ENCODE measurements around the gene TMX1.

The TMX1 gene

DNA sequence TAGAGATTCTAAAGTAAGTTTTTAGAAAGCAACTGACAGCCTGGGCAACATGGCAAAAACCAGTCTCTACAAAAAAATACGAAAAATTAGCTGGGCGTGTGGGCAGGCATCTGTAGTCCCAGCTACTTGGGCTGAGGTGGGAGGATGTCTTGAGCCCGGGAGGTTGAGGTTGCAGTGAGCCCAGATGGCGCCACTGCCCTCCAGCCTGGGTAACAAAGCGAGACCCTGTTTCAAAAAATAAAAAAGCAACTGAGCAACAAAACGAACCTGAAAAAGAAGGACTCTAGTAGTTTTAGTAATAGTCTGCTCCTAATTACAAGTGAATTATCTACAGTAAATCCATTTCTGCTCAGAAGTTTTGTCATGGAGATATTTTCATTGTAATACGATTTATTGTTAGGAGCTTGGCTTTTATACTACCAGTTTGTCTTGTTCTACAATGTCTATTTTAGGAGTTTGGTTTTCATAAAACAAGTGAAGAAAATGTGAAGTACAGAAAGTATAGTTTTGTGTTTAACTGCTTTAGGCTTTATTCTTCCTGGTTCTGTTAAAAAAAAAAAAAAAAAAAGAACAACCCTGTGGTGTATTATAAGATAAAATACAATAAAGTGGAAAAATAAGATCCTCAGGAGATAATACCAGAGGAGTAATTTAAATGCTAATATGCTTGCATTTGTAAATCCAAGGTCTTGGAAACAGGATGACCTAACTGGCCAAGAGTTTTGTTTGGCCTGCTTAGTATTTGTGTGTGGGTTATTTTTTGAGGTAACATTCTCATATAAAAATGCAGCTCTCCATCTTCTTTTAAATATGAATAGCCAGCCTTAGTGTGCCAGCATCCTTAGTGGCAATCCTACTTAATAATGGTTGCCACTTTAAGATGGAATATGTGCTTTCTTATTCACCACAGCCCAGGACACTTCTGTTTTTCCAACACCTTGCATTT lies 2.8 kb downstream of the TMX1 start:
- DNase-seq = no peak

DNA sequence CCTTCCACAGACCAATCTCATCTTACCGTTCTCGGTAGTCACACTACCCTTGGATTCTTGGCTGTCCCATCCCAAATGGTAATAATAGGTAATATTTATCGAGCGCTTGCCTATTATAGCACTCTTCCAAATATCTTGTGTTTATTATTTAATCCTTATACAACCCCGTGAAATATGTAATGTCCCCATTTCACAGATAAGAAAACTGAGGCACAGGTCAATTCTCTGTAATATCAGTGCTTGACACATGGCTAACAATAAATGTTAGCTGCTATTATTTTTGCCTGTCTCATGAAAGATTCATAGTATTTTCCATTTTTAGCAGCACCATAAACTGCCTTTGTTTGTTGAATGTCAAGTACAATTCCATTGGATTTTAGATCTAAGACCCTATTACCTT lies 4.5 kb downstream of the TMX1 start:
- DNase-seq = no peak

DNA sequence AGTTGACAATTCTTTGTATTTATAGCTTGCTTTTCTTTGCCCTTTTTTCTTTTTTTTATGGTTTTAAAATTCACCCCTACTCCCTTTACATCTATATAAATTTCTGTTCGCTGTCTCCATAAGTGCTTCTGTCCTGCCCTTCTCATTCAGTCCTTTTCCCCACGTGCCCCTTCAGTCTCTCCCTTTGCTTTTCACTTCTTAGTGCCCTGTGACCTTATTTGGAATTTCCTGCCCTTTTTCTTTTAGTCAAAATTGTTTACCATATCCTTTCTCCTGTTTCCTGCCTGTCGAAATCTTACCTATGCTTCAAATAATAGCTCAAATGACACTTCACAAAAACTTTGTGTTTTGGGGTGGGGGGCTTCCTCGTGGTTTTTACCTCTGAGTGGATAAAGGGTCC lies 6.0 kb downstream of the TMX1 start:
- DNase-seq = no peak

DNA sequence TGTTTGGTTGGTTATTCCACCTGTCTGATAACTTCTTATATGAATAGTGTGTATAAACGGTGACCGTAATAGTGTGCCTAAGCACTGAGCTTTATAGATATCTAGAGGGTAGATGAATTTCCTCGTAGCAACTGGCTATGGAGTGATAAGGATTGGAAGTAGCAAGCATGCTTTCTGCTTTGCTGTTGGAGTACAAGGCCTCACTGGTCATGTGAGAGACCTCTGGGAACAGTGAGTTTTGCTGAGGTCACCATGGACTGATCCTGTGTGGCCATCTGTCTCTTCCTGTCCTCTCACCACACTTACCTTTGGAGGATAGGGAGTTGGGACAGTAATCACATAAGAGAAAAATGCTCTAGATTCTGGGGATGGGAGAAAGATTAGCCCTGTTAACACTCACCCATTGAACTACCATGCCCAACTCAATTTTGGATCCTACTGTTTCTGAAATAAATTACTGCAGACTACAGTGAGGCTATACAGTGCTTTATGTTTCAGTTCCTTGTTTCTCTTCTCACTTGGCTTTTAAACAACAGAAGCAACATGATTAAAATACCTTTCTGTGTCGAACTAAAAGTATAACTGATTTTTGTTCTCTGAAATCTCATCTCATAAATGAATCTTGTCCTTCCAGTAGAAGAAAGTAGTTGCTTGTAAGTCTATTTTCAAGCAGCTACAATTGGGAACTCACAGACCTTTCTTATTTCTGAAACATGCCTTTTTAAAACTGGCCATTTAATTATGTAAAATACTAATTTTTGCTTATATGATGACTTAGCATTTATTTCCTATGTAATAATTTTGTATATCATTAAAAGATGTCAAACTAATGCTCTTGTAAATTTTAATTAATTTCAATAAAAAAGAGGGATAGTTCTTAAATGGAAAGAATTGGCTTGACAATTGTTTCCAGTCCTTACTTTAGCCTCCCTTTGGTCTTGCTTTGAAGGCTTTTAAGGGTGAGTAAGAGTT lies 8.3 kb downstream of the TMX1 start:
- DNase-seq = peak in 2 of 3 donors; percentile 5 to 18

DNA sequence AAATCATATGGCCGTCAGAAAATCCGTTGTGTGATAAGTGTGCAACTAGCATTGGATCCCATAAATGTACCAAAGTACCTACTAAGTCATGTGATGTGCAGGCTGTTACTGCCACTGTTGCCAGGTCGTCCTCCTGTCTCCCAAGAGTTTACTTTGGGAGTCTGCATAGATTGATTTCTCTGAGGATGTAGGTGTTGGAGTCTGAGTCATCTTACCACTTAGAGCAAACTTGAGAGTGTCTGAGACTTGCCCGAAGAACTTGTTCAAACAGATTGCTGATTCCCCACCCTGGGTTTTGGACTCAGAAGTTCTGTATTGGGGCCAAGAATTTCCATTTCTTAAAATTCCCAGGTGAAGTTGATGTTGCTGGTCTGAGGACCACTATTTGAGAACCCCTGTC lies 11.4 kb downstream of the TMX1 start:
- no peak for DNase-seq

DNA sequence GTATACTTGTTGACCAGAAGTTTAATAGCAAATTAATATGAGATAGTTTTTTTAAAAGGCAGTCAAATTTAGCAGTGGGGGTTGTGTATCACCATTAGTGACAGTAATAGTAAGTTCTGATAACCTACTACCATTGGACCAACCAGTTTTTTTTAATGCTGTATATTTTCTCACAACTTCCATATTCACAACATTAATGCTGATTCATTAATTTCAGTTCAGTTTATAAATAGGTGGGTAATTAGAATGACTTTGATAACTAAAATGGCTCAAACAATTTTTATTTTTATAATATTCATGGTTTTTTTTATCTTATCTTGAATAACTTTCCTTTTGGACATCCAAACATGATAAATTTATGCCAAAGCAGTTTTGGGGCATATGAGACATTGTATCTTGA lies 13.8 kb downstream of the TMX1 start:
- DNase-seq = no peak

DNA sequence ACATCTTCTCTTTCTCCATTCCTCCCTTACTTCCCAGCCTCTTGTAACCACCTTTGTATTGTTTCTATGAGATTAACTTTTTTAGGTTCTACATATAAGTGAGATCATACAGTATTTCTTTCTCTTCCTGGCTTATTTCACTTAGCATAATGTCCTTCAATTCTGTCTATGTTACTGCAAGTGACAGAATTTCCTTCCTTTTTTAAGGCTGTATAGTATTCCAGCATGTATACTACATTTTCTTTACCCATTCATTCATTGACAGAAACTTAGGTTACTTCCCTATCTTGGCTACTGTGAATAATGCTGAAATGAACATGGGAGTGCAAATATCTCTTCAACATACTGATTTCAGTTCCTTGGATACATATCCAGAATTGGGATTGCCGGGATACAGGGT lies 18.2 kb downstream of the TMX1 start:
- DNase-seq = no peak

DNA sequence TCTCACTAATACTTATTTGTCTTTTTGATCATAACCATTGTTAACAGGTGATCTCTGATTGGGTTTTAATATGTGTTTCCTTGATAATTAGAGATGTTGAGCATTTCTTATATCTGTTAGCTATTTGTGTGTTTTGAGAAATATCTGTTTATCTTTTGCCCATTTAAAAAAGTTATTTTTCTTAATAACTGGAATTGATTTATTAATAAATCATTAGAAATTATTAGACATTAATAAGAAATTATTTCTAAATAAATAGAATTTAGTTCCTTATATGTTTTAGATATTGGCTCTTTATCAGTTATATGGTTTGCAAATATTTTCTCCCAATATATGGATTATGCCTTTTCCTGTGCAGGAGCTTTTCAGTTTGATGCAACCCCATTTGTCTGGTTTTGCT lies 18.7 kb downstream of the TMX1 start:
- no peak for DNase-seq

DNA sequence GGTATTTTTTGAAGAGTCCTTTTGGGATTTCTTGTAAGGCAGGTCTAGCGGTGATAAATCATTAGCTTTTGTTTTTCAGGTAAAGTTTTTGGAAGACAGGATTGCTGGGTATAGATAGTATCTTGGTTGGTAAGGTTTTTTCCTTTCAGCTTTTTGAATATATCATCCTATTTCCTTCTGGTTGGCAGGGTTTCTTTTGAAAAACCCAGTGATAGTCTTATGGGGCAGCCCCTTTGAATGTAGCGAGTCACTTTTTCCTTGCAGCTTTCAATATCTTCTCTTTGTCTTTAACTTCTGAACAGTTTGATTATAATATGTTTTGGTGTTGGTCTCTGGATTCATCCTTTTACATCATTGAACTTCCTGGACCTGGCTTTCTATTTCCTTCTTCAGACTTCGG lies 20.2 kb downstream of the TMX1 start:
- DNase-seq = peak in 1 of 3 donors; percentile 33

DNA sequence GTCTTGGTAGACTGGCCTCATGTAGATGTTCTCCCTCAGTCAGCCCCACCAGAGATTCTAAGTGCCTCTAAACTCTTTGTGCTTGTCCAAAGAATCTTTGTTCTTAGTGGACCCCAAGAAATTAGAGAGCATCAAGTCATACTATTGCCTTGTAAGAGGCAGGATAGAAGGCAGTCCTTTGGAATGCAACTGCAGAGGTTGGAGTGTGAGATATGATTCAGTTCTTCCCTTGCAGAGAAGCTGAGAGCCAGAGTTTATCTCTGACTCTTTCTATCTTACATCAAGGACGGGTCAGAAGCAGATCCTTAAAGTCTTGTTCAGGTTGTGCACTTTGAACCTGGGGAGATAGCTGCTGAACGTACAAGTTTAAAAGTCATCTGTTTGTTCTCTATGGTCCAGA lies 21.1 kb downstream of the TMX1 start:
- DNase-seq = no peak

DNA sequence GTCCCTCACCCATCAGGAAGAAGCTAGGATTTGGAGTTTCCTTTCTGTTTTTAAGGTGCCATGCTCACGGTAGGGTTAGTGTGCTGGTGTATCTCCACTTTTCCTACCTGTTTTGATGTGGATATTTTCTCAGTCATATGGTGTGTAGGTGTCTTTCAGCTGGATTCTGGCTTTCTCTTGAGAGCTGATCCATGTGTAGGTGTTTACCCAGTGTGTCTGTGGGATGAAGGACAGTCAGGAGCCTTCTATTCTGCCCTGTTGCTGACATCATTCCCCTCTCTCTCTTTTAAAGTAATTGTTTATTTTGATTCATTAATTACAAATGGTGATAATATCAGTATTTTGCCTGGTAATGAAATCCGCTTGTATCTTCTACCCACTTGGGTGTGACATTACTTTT lies 22.8 kb downstream of the TMX1 start:
- DNase-seq = no peak

DNA sequence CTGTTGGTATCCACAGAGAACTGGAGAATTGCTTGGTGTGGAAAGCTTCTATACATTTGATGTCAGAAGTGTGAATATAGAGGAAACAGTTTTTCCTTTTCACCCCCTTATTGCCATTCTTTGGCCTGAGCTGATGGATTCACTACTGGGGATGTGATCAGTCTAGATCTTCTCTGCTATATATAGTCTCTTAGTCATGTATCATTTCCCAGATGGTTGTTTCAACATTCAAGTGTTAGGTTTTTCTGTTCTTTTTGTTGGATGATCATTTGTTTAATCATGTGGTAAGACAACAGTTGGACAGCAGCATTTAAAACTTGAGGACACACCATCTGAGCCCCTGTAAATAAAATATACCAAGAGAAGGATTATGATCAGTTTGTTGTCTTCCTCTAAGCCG lies 29.6 kb downstream of the TMX1 start:
- DNase-seq = no peak

DNA sequence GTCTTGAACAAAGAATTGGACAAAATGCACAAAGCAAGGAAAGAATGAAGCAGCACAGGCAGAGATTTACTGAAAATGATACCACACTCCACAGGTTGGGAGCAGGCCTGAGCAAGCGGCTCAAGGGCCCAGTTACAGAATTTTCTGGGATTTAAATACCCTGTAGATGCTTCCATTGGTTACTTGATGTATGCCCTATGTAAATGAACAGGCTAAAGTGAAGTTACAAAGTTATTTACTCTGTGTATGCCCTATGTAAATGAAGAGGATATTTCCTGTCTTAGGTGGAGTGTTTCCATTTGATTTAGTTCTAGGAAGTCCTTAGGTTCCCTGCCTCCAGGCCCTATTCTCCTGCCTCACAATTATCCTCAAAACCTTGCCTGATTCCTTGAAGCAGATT lies 36.6 kb downstream of the TMX1 start:
- no peak for DNase-seq

DNA sequence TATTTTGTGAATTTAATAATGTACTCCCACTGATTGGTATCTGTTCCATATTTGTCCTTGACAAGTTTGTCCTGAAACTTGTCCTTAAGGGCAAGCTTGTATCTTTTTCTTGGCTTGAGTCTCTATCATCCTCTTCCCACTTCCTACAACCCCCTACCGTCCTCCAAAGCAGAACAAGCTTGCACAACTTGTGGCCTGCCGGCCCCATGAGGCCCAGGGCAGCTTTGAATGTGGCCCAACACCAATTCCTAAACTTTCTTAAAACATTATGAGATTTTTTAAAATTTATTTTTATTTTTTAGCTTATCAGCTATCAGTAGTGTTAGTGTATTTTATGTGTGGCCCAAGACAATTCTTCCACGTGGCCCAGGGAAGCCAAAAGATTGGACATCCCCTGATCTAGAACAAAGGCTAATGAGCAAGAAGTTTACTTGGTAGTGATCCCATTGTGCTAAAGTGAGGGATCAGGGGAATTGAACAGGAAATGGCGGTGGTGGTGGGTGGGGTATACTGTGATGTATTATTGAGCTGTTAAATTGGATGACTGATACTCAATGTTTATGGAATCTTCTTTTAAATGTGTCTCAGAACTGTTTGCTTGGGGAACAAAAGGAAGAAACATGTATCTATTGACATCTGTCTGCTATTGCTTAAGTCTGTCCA lies 37.8 kb downstream of the TMX1 start:
- no peak for DNase-seq

DNA sequence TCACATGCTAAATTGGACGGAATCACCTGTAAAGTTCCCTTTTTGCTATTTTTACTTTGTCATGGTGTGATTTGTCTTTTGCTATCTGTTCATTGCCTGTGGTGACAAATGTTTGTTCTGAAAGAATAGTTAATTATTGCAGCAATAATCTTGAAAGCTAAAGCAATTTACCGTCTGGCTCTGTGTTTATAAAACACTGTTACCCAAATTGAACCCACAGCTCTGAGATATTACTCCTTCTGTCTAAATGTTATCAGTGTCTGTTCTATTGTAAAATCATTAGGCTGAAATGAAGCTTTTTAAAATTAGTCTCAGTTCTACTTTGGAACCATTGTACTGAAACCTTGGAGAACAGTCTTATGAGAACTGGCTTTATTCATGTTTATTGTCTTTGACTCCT lies 42.5 kb downstream of the TMX1 start:
- no peak for DNase-seq

DNA sequence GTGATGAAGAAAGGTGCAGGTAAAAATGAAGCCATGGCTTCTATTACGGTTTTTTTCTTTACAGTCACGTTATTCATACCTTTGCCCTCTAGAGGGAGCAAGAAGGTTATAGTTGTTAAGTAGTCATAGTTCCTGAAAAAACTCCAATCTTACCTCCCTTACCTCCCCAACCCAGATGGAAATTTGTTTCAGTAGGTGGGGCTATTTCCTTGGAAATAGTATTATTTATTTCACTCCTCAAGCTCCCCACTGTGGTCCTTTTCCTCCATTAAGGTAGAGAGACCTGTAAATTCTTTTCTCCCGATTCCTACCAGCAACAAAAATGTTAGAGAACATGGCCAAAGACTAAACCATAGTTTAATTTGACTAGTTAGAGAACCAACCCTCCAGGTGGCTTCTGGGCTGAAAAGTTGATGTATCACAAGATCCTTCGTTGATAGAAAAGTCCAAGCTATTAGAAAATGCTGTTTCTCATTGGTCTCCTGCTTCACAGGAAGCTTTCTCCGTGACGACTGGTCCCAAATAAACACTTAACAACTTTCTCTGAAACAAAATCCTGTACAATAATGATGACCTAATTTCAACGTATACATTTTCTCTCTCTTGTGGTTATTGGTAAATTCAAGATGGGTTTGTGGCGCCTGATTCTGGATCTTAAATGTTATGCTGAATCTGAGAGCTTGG lies 43.5 kb downstream of the TMX1 start:
- peak; percentile 53 to 80 (median 79) for DNase-seq

DNA sequence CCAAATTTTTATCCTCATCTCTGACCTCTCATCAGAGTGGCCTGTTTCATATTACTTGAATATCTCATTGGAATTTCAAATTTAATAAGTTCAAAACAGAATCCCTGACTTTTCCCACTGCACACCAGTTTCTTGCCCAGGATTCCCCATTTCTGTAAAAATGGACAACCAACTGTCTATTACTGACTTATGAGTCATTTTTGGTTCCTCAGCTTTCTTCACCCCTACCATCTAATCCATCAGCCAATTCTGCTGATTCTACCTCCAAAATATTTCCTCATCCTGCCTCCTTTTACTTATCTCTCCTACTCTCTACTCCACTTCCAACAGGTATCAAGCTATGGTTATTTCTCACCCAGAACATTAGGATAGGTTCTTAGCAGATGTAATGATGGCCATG lies 44.2 kb downstream of the TMX1 start:
- DNase-seq = no peak

DNA sequence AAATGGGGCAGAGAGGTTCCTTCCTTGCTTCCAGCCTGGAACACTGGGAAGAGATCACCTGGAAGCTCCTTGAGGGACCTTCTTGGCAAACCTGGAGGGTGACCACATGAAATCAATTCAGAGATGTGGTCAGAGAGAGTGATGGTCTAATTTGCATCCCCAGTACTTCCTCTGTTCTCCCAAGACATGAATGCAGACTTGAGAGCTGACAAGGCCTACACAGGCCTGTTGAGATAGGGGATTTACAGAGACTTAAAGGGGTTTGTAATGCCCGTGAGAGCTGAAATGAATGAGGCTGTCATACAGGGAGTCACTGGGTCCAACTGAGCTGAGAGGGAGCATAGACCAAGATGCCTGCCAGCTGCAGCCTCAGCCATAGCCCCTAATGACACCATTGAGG lies 45.1 kb downstream of the TMX1 start:
- DNase-seq = no peak

DNA sequence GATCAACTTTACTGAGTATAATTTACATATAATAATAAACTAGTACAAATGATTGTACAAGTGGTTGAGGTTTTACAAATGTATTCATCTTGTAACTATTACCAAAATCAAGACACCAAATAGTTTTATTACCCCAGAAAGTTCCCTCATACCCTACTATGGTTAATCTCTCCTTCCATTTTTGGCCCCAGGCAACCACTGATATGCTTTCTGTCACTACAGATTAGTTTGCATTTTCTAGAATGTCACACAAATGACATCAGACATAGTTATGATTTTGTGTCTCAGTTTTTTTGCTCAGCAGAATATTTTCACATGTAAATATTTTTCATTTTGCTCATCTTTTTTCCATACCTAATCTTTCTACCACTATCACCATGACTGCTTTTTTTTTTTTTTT lies 49.1 kb downstream of the TMX1 start:
- DNase-seq = no peak

DNA sequence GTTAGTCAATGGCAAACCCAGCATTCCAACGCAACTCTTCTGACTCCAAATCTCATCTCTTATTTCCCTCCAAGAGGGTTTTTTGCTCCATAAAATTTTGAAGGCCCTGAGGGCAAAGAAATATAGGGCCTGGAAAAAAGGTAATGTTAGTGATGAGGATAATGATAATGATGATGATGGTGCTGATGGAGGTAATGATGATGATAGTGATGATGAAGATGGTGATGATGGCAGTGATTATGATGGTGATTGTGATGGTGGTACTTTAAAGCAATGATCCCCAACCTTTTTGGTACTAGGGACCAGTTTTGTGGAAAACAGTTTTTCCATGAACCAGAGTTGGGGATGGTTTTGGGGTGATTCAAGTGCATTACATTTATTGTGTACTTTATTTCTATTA lies 50.1 kb downstream of the TMX1 start:
- DNase-seq = no peak

DNA sequence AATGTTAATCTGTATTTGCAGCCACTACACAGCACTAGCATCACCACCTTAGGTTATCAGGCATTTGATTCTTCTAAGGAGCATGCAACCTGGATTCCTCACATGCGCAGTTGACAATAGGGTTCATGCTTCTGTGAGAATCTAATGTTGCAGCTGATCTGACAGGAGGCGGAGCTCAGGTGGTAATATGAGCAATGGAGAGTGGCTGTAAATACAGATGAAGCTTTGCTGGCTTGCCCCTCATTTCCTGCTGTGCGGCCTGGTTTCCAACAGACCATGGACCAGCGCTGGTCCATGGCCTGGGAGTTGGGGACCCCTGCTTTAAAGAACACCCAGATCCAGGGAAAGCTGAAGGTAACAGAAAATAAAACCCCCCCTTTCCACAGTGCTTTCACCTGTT lies 51.0 kb downstream of the TMX1 start:
- no peak for DNase-seq

DNA sequence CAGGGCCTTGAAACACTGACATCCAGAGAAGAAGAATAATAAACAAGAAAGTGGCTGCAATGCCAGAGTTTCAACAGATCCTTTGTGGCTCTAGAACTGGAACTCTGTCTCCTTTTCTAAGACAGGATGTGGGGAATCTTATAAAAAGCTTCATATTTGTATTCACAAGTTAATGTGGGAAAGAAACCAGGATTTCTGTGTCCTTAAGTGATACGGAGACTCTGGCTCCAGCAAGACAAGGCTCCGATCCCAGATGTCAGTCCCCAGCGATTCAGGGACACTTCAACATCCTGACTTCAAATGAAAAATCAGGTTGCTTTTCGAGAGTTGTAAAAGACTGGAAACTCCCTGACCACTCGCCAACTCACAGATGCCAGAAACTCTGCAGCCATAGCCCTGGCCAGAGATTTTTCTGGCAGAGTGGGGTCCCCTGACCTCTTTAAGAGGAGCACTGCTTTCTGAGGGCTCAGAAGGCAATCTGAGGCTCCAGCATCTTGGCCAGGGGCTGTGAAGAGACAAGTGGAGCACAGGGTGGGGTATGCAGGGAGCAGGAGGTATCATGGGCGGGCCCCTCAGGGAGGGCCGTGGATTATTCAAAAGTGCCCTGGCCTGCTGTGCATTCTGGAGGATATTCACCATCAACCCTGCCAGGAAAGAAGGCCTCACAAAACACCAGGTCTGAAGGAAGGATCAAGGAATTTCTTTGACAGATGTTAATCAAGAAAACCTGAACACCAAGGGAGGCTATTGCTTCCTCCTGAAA lies 53.3 kb downstream of the TMX1 start:
- no peak for DNase-seq
